HG03460 (cell line): ENCODE results near the gene PDE1C.
A peak's percentile ranks its signal among the peaks of the same experiment; 100 is the strongest.

Experiments
- ATAC-seq: cut with Tn5 transposase; IDR thresholded peaks from one replicate; pipeline ENCODE4 v1.9.1; 2021; ENCODE audit not compliant: unreplicated experiment

The PDE1C gene

DNA sequence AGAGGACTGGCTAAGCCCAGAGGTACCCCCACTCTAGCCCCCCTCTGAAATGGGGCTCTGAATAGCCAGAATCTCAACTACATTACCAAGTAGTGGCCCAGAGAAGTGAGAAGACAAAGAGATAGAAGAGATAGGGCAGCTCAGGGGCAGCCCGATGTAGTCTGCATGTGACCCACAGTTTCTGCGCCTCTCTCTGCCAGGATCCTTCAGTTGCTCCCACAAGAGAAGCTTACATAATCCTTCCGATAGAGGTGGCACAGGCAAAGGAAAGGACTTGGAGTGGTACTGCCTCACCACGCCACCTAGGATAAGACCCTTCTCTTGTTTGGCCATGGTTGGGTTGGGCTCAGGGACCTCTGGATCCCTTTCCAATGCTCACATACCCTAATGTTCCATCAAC is 5.4 kb upstream of the PDE1C start:
- ATAC-seq: no peak

DNA sequence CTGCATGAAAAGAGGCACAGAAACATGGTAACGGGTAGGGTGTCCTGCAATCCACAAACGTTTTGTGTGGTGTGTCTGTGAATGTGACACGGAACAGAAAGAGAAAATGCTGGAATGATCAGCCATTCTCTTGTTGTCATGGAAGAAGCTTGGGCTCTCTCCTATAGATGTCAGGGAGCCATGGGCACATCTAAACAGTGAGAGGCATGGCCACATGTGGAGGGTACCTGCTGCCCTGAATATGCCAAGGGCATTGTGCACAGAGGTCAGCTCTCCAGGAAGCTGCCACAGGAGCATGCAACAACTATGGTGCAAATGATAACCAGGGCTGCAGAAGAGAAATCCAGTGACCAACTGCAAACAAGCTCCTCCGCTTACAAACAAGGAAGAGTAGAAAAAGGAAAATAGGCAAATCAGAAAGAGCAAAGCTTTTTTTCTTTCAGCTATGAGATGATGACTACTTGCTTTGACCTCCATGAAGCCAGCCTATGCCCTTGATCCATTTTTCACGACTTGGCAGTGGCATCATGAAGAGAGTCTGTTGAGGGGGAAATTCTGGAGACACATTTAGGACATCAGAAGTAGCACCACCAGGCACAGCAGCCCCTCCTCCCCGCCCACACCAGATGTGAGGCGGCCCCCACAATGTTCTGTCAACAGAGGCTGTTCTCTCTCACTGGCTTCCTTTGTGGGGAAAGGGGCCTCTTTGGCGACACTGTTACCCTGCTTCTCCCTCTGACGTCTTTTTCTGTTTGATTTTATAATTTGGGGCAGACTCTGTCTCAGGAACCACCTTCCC is 4.8 kb upstream of the PDE1C start:
- no peak for ATAC-seq

DNA sequence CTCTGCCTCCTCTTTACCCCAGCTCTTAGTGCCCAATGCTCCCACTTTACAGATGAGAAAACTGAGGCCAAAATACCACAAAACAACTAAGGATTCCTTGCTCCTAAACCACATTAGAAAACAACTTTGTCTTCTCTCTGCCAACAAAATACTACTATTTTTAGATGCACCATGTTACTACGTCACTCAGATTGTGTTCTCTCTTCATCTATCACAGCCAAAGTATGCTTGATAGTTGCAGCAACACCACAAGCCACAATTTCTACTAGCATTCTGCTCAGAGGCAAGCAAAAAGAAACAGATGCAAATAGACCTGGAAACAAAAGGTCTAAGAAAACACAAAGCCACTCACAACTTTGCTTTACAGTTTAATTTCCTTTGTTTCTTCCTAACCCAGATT is 3.3 kb upstream of the PDE1C start:
- no peak for ATAC-seq

- ATAC-seq: no peak
Measured at GRCh38 chr7:32072397-32072796, 2.2 kb upstream of the PDE1C start.

DNA sequence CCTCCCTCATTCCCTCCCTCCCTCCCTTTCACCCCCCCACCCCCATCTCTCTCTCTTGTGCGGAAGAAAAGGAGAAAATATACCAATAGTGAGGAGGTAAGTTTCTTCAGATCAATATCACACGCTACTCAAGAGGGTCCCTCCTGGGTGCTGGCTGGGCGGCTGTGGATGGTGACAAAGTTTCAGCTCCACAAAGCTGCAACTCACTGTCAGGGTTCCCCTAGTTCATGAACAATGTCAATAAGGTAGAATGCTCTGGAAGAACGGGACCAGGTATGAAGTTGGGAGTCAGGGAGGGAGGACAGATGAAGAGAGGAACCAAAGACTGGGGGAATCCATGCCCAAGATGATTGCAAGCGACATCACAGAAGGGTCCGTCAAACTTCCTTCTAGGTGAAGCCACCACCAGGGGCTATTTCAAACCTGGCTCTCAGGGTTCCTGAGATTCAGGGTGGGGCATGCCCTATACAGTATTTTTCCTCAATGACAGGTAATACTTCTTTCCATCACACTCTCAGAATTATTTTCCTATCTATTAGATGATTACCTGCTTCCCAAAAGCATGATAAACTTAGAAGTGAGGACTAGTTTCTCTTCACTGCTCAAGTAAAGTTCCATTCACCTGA is 1.4 kb upstream of the PDE1C start:
- ATAC-seq: no peak

- no peak for ATAC-seq
Measured at GRCh38 chr7:32070051-32070405, 179 bp downstream of the PDE1C start.

GRCh38 chr7:32069116-32069650 is 1.0 kb downstream of the PDE1C start:
- no peak for ATAC-seq

DNA sequence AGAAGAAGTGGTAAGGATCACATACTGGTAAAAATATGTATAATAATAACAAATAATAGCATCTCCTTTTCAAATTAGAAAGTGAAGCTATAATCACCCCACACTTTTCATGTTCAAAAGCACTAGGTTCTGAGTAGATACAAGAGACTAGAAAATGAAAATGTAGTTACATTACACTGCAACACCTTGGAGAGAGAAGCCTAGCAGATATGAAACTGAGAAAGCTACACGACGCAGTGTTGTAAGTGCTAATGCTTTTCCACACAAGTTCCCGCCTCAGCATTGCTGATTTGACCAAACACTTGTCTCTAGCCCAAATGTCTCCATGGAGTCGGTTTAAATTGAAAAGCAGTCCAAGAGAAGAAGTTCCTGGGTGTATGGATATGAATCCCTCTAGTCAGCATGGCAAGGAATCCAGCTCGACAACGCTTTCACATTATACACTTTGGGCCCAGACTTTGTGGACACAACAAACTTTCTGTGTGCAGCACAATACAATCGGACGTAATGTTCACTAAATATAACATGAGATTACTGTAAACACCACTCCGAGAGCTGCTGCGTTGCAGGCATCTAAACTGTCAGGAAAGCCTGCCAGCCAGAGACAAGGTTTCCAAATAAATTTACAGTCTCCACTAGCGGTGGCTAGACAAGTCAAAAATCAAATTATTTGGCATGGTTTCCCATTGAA is 1.7 kb downstream of the PDE1C start:
- ATAC-seq: no peak

DNA sequence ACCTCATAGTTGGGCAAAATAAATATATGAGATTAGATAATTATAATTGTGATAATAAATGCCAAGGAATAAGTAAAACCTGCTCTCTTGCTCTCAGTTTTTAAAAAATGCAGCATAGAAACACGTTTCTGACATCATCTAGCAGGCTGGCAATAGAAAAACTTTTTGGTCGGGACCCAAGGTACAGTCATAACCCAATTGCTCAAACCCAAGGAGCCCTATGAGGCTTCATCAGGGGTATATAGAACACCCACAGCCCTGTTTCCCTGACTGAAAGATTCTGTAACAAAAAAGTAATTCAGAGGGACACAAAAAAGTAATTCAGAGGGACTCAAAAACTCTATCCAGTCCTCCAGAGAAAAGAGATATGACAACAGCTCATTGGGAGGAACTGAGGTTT is 3.8 kb downstream of the PDE1C start:
- ATAC-seq: no peak

- no peak for ATAC-seq
Measured at GRCh38 chr7:32063614-32064013, 6.6 kb downstream of the PDE1C start.

DNA sequence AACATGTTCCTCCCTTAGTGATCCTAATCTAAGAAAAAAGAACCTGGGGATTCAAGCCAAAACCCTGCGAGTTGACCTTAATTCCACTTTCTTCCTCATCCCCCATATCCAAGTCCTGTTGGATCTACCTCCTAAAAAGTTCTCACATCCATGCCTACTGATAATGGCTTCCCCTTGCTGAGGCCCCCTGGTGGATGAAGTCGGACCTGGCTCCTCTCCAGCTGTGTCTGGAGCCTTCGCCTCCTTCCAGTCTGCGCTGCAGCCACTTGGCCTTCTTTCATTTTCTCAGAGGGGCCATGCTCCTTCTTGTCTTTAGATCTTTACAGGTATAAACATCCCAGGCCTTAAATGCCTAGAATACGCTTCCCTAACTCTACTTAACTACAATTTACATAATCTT is 8.1 kb downstream of the PDE1C start:
- ATAC-seq: no peak

DNA sequence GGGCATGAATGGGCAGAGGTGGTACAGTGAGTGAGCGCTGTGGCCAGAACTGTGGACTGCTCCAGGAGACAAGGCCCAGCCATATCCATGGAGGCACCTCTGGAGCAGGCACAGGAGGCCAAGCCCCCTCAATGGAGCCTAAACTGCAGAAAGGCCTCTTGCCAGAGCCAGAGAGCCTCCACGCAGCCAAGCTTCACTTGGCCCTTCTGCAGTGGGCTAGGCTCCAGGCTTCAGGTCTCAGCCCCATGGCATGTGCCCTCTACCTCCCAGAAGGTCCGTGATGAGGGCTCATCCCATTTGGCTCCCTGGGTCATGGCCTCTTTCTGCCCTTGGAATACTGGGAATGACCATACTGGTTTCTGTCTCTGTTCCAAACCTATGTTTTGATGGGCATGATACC is 8.9 kb downstream of the PDE1C start:
- ATAC-seq: no peak

GRCh38 chr7:32059289-32060011 is 10.8 kb downstream of the PDE1C start:
- ATAC-seq: no peak

DNA sequence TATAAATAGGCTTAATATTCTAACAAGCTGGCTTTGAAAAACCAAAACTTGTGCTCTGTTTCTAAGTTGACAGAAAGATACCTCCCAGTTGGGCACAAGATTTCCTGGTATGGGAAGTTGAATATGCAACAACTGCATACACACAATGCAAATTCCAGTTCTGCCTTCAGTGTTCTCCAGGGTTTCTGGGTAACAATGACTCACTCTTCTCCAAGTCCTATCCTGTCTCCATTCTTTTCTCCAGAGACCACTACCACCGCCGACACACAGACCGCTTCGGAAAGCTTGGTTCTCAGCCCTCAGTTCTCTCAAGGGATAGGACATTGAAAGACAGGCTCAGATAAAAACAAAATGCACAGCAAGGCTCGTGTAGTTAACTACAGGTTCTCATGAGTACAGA is 12.2 kb downstream of the PDE1C start:
- ATAC-seq: no peak

GRCh38 chr7:32056767-32057166 is 13.4 kb downstream of the PDE1C start:
- ATAC-seq: no peak

DNA sequence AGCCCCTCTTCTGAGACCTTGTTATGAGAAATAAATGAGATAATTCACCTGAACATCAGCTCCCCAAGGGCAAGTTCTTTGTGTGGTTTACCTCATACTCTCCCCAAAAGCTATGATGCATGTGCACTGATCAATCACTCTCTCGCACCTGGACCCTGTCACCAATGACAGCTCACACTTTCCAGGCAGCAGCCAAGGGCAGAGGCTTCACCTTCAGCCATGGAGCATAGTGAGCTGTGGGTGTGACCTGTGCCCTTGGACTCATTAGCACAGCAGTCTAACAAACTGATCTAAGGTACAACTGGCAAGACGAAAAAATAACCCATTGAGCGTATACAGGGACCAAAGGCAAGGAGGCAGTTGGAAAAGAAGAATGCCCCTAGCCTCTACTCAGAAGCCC is 17.0 kb downstream of the PDE1C start:
- no peak for ATAC-seq

DNA sequence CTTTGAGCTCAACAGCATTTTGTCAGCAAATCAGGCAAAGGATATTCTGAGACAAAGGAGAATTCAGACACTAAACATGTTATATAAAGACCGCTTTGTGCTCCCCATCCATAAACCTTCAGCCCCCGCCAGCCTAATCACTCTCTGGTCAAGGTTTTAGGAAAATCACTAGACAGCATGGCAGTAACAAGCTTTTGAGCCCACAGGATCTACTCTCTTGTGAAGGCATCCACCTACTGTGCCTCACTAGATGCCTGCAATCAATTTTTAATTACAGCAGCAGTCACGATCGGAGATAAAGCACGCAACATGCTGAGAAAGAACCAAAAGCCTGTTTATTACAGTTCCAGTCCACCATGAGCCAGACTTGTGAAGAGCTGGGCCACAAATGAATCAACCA is 19.1 kb downstream of the PDE1C start:
- ATAC-seq: no peak

GRCh38 chr7:32049599-32049998 is 20.6 kb downstream of the PDE1C start:
- ATAC-seq: no peak

- peak; percentile 74 for ATAC-seq
Measured at GRCh38 chr7:32048970-32049491, 21.2 kb downstream of the PDE1C start.

GRCh38 chr7:32047801-32048200 is 22.4 kb downstream of the PDE1C start:
- no peak for ATAC-seq

- peak; percentile 43 for ATAC-seq
Measured at GRCh38 chr7:32047075-32047474, 23.1 kb downstream of the PDE1C start.
